GM21526 (cell line): Measurements from ENCODE around the gene KIAA1586.
"Not testable (repeated sequence)": the region's sequence is repeated elsewhere in the genome, so short reads cannot be mapped to it uniquely, and the experiment has no call there.

Source experiments
- ATAC-seq: cut with Tn5 transposase; IDR thresholded peaks from one replicate; pipeline ENCODE4 v1.9.1; 2021; ENCODE audit warnings: moderate library complexity; ENCODE audit not compliant: unreplicated experiment, low FRiP score

The KIAA1586 gene

DNA sequence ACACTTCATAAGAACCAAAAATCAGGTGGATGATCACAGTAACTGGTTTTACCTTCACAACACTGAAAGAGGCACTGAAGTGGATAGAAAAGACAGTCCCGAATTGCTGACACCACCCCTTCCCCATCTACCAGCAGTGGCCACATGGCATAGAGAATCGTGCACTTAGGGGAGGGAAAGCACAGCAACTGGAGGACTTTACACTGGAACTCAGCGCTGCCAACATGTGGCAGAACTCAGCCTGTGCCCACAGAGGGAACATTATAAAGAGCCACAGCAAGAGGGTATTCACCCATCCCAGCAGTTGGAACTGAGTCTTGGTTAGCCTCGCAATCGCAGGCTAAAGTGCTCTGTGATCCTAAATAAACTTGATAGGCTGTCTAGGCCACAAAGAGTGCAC, 6.5 kb upstream of the KIAA1586 start:
- no peak for ATAC-seq

DNA sequence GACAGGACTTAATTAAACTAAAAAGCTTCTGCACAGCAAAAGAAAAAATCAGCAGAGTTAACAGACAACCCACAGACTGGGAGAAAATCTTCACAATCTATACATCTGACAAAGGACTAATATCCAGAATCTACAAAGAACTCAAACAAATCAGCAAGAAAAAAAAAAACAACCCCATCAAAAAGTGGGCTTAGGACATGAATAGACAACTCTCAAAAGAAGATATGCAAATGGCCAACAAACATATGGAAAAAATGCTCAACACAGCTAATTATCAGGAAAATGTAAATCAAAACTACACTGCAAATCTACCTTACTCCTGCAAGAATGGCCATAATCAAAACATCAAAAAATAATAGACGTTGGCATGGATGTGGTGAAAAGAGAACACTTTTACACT, 2.4 kb upstream of the KIAA1586 start:
- ATAC-seq = not testable (repeated sequence)

DNA sequence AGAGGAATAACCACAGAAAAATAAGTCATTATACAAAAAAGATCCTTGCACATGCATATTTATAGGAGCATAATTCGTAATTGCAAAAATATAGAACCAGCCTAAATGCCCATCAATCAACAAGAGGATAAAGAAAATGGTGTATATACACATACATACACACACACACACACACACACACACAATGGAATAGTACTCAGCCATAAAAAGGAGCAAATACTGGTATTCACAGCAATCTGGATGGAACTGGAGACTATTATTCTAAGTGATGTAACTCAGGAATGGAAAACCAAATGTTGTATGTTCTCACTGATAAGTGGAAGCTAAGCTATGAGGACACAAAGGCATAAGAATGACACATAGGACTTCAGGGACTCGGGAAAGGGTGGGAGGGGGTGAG, 1.9 kb upstream of the KIAA1586 start:
- ATAC-seq = no peak

DNA sequence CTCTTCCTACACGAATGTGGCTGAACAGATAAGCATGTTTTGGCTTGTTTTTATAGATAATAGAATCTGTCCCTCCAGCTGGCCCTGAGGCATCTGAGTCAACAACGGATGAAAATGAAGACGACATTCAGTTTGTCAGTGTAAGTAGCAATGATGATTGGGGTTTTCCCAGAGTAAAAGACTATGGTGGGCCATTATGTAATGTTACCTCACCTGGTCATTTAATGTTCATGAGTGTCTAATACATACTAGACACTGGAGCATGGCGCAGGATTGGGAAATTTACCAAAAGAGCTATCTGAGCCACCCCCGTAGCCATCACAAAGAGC, 728 bp downstream of the KIAA1586 start:
- peak; percentile 34 for ATAC-seq

DNA sequence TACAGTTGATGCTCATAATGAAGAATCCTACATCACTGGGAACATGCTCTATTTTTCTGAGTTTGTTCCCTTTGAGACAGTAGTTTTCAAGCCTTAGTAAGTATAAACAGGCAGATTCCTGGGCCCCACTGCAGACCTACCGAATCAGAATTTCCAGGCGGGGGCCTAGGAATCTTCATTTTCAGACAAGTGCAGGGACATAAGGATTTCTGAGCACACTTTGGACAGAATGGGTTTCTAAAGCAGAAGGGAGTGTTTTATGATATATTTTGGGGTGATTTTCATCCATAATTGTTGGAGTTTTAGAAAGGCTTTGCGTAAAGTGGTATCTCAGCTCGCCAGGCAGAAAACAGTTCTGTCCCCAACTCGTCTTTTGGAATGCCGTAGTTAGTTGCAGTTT, 1.4 kb downstream of the KIAA1586 start:
- ATAC-seq = peak; percentile 1

DNA sequence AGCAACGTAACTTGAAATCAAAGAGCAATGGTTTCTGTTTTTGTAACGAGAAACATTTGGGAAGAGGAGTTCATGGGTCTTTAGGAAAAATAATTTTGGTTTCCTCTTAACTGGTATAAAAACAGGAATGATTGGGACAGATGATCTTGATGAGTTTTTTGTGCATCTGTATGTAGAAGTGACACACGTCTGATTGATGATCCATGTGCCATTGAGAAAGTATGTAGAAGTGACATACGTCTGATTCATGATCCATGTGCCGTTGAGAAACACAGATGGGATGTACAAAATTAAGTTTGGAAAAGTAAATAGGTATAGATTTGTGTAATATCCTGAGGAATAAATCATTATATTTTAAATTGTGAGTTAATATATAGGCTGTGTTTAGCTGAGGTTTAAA, 2.1 kb downstream of the KIAA1586 start:
- ATAC-seq = no peak

DNA sequence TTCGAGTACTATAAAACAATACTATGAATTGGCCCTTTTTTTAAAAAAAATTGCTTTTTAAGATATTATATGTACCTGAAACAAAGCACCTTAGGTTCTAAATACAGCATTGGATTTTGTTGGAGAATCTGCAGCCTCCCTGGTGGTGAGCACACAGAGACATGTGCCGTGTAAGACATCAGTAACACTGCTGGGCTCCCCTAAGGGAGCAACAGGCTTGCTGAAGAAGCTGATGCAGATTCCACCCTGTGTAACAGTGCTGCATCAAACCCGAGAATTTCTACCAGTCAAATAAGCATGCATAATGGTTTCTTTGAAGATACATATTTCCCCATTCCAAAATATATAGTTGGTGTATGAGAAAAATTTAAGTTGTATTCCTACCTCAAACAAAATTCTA, 17.4 kb downstream of the KIAA1586 start:
- ATAC-seq = no peak

DNA sequence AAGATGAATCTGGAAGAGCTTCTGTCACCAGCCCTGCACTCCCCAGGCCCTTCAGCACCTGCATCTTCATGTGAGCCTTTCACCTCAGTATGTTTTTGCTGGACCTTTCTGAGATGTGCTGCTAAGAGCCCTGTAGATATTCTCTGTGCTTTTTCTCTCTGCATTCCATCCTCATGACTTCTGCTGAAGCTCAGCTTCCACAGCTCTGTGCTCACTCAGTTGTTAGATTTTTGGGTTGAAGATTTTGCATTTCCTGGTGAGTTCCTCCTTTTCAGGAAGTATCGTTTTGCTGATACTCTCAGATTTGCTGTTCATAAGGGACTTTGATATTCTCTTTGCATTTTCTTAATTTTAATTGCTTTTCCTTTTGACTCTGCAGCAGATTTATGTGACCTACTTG, 18.3 kb downstream of the KIAA1586 start:
- ATAC-seq = no peak

DNA sequence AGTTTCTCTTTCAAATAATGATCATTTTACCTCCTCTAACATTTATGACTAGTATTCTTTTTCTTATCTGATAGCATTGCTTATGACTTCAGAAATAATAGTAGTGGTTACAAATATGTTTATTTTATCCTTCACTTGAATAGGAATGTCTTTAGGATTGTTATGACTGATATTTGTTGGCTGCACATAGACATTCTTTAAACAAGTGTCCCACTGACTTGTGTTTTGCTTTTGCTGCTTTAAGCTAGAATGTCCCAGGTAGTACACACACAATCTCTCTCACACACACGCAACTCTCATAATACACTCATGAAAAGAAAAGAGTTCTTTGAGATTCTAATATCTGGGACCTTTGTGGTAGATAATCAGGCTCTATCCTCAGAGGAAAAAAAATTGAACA, 21.6 kb downstream of the KIAA1586 start:
- ATAC-seq = no peak

DNA sequence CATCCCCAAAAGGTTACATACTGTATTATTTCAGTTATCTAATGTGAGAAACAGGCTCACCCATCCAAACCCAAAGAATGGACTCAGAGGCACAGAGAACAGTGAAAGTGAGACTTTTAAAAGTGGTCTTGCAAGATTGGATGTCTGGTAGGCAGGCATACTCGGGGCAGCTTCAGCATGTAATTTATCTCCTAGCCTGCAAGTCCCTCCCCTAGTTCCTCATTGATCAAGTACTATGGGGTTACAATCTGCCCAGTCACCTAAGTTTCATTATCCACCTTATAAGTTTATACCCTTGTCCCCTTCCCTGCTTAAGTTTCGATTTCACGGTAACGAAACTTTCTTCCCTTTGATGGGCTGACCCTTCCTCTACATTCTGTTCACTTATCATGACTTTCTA, 22.7 kb downstream of the KIAA1586 start:
- ATAC-seq = no peak

DNA sequence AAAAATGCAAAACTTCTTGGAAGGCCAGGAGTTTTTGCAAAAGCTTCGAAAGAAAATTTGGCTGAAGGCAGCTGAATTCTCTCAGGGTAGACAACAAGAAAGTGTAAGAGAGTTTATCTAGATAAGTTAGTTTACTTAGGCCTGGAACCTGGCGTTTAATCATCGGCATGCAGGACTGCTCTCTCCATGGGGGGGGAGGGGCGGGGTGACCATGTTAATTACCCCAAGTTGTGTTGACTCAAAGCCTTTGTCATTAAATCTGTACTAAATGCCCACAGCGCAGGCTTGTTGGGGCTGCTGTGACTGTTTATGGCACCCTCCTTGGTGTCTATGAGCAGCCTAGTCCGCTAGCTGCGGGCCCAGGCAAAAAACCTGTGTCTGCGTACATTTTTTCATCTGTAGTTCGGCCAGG, 23.4 kb downstream of the KIAA1586 start:
- no peak for ATAC-seq

DNA sequence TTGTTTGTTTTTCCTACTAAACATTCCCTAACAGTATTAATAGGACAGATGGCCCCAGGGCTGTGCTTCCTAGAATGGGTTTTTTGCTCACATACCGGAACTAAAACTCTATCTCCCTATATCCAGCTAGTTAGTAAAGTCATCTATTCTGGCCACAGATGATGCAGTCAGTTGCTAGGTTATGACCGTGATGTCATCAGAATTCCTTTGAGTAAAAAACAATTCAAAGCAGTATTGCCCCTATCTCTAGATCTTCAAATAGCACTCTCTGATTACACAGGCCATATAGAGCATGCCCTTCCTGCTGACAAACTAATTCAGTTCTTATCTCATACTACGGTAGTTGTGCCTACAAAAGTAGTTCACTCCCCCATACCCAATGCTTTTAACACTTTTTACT, 25.6 kb downstream of the KIAA1586 start:
- ATAC-seq = no peak

DNA sequence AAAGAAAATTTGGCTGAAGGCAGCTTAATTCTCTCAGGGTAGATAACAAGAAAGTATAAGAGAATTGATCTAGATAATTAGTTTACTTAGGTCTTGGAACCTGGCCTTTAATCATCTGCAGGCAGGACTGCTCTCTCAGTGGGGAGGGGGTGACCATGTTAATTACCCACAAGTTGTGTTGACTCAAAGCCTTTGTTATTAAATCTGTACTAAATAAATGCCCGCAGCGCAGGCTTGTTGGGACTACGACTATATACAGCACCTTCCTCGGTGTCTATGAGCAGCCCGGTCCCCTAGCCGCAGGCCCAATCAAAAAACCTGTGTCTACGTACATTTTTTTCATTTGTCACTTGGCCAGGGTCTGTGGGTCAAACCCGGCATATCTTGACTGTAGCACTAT, 27.9 kb downstream of the KIAA1586 start:
- no peak for ATAC-seq

DNA sequence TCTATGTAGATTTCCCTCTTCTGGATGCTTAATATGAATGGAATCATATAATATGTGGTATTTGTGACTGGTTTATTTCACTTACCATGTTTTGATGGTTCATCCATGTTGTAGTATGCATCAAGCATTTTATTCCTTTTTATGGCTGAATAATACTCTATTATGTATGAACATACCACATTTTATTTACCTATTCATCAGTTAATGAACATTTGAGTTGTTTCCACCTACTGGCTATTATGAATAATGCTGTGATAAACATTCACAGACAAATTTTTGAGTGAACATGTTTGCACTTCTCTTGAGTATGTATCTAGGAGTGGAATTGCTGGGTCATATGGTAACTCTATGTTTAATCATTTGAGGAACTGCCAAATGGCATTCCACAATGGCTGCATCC, 28.6 kb downstream of the KIAA1586 start:
- ATAC-seq = no peak

DNA sequence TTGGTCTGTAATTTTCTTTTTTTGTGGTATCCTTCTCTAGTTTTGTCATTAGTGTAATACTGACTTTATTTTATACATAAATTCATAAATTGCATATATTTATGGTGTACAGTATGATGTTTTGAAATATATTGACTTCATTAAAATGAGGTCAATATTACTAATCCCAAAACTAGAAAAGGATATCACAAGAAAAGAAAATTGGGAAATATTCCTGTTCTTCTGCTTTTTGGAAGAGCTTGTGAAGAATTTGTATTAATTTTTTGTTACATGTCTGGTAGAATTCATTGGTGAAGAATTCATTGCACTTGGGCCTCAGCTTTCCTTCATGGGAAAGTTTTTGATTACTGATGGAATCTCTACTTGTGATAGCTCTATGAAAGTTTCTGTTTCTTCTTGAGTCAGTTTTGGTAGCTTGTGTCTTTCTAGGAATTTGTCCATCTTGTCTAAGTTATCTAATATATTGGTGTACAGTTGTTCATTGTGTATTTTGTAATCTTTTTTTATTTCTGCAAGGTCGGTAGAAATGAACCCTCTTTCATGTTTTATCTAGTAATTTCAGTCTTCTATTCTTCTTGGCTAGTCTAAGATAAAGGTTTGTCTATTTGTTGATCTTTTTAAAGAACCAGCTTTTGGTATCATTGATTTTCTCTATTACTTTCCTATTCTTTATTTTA, 32.2 kb downstream of the KIAA1586 start:
- ATAC-seq = no peak

DNA sequence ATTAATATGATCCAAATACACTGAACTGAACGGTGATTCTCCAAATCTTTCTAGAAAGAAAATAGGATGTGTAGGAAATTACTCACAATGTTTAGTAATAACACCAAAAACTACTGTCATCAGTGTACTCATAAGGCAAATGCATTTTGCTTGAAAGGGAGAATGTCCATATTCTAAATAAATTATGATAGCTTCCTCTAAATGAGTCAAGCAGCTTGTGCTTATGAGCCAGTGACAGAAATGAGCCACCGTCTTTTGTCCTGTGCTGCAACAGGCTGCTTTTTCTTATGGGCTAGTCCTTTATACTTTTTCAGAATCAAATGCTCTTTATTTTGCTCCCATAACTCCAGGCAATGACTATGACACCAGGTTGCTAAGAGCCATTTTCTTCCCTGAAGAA, 39.0 kb downstream of the KIAA1586 start:
- ATAC-seq = no peak

DNA sequence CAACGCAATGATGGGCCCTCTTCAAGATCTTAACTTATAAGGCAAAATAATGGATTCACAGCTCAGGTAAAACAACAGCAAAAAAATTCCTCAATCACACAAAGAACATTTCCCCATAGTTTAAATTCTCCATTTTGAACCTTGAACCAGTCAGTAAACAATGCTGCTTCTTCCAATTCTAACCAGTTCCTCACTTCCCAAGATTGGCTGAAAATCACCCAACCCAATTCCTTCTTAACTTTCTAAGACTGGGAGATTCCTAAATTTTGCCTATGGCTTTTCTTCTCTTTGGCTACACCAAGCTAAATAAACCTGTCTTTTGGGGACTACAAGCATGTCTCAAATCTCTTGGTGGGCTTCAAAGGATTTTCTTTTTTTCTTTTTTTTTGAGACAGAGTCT, 40.4 kb downstream of the KIAA1586 start:
- ATAC-seq = no peak

DNA sequence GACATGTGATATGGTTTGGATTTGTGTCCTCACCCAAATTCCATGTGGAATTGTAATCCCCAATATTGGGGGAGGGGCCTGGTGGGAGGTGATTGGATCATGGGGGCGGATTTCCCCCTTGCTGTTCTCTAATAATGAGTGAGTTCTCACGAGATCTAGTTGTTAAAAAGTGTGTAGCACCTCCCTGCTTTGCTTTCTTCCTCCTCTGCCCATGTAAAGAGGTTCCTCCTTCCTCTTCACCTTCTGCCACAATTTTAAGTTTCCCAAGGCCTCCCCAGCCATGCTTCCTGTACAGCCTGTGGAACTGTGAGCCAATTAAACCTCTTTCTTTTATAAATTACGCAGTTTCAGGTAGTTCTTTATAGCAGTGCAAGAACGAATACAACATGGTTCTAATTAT, 41.4 kb downstream of the KIAA1586 start:
- ATAC-seq = no peak

DNA sequence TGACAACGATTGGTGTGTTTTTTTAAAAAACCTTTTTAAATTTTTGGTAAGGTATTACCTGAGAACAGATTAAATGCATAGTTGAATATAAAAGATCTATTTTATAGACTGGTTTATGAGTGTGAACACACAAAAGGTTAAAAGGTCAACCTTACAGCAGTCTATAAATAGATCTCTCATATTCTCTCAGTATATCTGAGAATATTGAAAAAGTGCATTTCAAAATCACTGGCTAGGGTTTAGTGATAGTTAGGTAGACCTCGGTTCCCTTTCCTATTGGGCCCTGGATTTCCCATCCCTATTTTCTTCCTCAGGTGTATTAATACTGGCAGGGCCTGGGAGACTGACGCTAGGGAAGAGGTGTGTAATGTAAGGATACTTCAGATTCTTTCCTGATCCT, 42.8 kb downstream of the KIAA1586 start:
- no peak for ATAC-seq

DNA sequence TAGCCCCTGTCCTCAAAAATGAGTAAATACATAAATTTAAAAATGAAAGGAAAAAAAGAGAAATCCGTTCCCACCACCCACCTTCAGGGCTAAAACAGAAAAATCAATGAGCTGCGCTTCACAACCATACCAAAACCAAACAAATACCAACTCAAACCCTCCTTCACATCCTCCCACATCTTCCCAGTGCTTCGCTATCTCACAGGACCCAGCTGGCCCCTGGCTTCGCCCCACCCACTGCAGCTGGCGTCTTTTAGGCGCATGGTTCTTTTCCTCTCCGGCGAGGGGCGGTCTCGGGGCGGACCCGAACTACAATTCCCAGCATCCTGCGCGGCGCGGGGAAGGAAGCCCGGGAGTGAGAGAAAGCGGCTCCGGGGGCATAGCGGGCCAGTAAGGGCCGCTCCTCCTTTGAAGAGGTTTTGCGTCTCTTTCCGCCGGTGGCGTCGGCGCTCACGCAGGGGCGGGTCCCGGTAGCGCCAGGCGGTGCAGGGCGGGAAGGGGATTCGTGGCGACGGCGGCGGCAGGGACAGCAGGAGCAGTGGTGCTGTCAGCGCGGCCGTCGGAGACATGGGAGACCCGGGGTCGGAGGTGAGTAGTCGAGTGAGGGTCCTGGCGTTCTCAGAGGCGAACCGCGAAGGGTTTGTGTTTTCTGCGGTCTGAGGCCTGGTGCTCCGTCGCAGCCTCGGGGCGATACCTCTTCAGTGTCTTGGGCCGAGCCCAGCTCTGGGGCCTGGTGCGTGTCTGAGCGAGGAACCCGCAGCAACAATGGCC, 43.4 kb downstream of the KIAA1586 start, which contains the start of gene ZNF451:
TSS of gene ZNF451 (plus strand) at position 502 of the 771 bp plus-strand sequence. CDS start at position 568, 66 bp downstream.
- peak; percentile 87 for ATAC-seq

DNA sequence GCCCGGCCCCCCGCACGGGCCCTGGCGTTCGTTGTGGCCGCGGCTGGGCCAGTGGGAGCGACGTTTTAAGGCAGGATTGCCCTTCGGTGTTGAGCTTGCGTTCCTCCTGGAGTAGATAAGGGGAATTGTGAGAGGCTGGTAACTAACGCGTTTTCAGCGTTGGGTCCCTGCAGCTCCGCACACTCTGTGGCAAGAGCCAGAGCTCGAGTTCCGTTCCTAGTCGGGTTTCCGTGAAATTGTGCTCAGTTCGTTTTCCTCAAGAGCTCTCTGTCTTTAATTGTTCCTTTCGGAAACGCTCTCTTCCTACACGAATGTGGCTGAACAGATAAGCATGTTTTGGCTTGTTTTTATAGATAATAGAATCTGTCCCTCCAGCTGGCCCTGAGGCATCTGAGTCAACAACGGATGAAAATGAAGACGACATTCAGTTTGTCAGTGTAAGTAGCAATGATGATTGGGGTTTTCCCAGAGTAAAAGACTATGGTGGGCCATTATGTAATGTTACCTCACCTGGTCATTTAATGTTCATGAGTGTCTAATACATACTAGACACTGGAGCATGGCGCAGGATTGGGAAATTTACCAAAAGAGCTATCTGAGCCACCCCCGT, 44.1 kb downstream of the KIAA1586 start:
- peak; percentile 18 for ATAC-seq

DNA sequence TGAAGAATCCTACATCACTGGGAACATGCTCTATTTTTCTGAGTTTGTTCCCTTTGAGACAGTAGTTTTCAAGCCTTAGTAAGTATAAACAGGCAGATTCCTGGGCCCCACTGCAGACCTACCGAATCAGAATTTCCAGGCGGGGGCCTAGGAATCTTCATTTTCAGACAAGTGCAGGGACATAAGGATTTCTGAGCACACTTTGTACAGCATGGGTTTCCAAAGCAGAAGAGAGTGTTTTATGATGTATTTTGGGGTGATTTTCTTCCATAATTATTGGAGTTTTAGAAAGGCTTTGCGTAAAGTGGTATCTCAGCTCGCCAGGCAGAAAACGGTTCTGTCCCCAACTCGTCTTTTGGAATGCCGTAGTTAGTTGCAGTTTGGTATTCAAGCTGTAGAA, 44.9 kb downstream of the KIAA1586 start:
- ATAC-seq = not testable (repeated sequence)
